Measurements from ENCODE around the gene TPRG1. TPM values are rescaled to one million over a fixed set of nuclear protein-coding genes. Genes with fewer than 3 reads are reported as not detected.

Gene TPRG1
- total and polyA plus RNA-seq, 2 of the 4 experiments (the other 2 are of a cell fraction), result 0.17 TPM; not detected in 1

DNA sequence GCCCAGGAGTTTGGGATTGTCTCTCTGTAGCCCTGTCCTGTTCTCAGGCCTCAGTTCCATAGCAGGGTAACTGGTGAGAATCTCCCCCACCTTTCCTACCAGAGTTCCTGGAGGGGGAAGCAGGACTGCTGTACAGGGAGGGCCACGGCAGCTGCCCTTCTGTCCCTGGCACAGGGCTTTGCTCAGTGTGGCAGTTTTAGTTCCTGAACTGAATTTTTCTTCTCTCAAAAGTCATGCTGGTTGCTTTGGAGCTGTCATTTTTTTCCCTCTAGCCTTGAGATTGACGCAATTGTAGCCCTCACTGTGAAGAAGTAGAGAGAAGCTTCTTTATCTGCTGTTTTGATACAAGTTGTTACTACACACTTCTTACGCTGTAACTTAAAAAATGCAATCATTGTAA lies 55.5 kb downstream of the TPRG1 start:
- H2BK15ac ChIP-seq (ENCODE audit: low read depth, low read length), result no peak overlapping the region
- H2BK5ac ChIP-seq (ENCODE audit: low read depth, low read length, poor library complexity, severe bottlenecking), result no peak overlapping the region
- ChIA-PET CTCF (interaction anchor here (0.9 kb wide), 1 partner anchor 1548 kb away, joined by 3 read pairs; no protein-coding TSS in a partner anchor), POLR2A (ENCODE audit: unreplicated experiment) (no interaction called here)
- no peak overlapping the region for H4K91ac ChIP-seq (ENCODE audit: insufficient read depth, low read depth, low read length)
- no peak overlapping the region for H2AK9ac ChIP-seq (replicated peaks; ENCODE audit: low read depth, low read length, poor library complexity)
- H3K4me3 ChIP-seq (ENCODE audit: insufficient read depth, low read depth, low read length), result no peak overlapping the region
- H2AFZ ChIP-seq (replicated peaks; ENCODE audit: low read length, poor library complexity), result no peak overlapping the region
- no peak overlapping the region for H3K27ac ChIP-seq (ENCODE audit: insufficient read depth, low read length)
- intact Hi-C loops (cut with micrococcal nuclease), result loop anchor here (10.0 kb wide), 1 partner anchor 242 kb away; no protein-coding TSS in a partner anchor
- no peak overlapping the region for H2AK5ac ChIP-seq (ENCODE audit: low read depth, low read length)
- H3K9ac ChIP-seq (ENCODE audit: low read depth, low read length), result no peak overlapping the region
- H3K36me3 ChIP-seq (ENCODE audit: control insufficient read depth, insufficient read depth, low read length), result no peaks in the 10 kb centered on the region
- H3K79me1 ChIP-seq (ENCODE audit: low read depth in 1 of 2, low read length in 2 of 2), result no peaks in the 10 kb centered on the region
- peaks cover 10% of the 10 kb centered on the region for H3K27me3 ChIP-seq (ENCODE audit: control insufficient read depth, insufficient read depth, low read length)
- no peak overlapping the region for H3K14ac ChIP-seq (replicated peaks; ENCODE audit: low read depth, low read length)
- H3K9me3 ChIP-seq (ENCODE audit: control insufficient read depth, insufficient read depth, low read length), result no peaks in the 10 kb centered on the region
- H4K5ac ChIP-seq (ENCODE audit: low read depth, low read length), result no peak overlapping the region
- no peak overlapping the region for H3K56ac ChIP-seq (ENCODE audit: extremely low read depth, insufficient read depth, low read length)
- H3K4me1 ChIP-seq (ENCODE audit: control insufficient read depth, insufficient read depth, low read length), result no peaks in the 10 kb centered on the region
- H3K18ac ChIP-seq (ENCODE audit: low read depth, low read length), result no peak overlapping the region
- in situ Hi-C loops (cut with MboI; ENCODE audit: low sequenced_read_pairs), result loop anchor here (25.0 kb wide), 1 partner anchor 1515 kb away; the partner anchor contains the start of gene RTP2
- no TSS peak for BruUV-seq (replicated peaks)
- no peak for ATAC-seq (ENCODE audit: low read depth)
- no peaks in the 10 kb centered on the region; the same call in 1 of the 2 replicates for H3K9me1 ChIP-seq (ENCODE audit: insufficient read depth, low read length)
- no peak overlapping the region for H2BK120ac ChIP-seq (ENCODE audit: low read depth, low read length)
- no peak overlapping the region for H3K23ac ChIP-seq (ENCODE audit: low read depth, low read length)
- no peak for TF ChIP-seq RFX5 (IDR thresholded peaks at IDR 0.05; ENCODE audit: low read depth, low read length)
- no peak for TF ChIP-seq BHLHE40 (IDR thresholded peaks at IDR 0.05; ENCODE audit: low read depth, low read length)
- TF ChIP-seq, protein P1, sequence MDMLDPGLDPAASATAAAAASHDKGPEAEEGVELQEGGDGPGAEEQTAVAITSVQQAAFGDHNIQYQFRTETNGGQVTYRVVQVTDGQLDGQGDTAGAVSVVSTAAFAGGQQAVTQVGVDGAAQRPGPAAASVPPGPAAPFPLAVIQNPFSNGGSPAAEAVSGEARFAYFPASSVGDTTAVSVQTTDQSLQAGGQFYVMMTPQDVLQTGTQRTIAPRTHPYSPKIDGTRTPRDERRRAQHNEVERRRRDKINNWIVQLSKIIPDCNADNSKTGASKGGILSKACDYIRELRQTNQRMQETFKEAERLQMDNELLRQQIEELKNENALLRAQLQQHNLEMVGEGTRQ (IDR thresholded peaks at IDR 0.05; ENCODE audit: low read depth, low read length), result no peak
- TF ChIP-seq MAZ (IDR thresholded peaks at IDR 0.05; ENCODE audit: borderline replicate concordance, low read depth, low read length), result no peak
- no peak for TF ChIP-seq RAD21 (IDR thresholded peaks at IDR 0.05; ENCODE audit: low read length)
- no peak for TF ChIP-seq POLR2A (IDR thresholded peaks at IDR 0.05; ENCODE audit: low read depth, low read length)
- TF ChIP-seq MAFK (IDR thresholded peaks at IDR 0.05; ENCODE audit: low read depth, low read length), result no peak
- TF ChIP-seq CEBPB (IDR thresholded peaks at IDR 0.05; ENCODE audit: low read depth, low read length), result no peak
- no peak for TF ChIP-seq SMC3 (IDR thresholded peaks at IDR 0.05; ENCODE audit: low read depth, low read length)
- no peak for TF ChIP-seq RCOR1 (IDR thresholded peaks at IDR 0.05; ENCODE audit: insufficient replicate concordance, low read length)
- no peak for TF ChIP-seq CHD1 (IDR thresholded peaks at IDR 0.05; ENCODE audit: low read depth, low read length)
- TF ChIP-seq NFE2L2 (IDR thresholded peaks at IDR 0.05; ENCODE audit: low read depth, low read length), result no peak
- dilution Hi-C loops (cut with HindIII; ENCODE audit: low sequenced_read_pairs, unreplicated experiment), result no loop called here
- no peak overlapping the region for H4K8ac ChIP-seq (ENCODE audit: low read depth in 2 of 2, low read length in 2 of 2)
- DNase-seq, result no peak
- no peak overlapping the region for H3K4ac ChIP-seq (ENCODE audit: low read depth, low read length)
- no peaks in the 10 kb centered on the region for H4K20me1 ChIP-seq (ENCODE audit: insufficient read depth, low read length)
- H3K4me2 ChIP-seq (ENCODE audit: low read depth, low read length), result no peak overlapping the region
- H2BK20ac ChIP-seq (ENCODE audit: low read depth, low read length), result no peak overlapping the region
- WGBS, 2 experiments (ENCODE audit: extremely low coverage in 2 of 2, insufficient read length in 1 of 2), result no CpG with 5 or more reads among the region's 3 CpGs
